ENCODE data around the gene USP16.
A peak's percentile ranks its signal among the peaks of the same experiment; 100 is the strongest.

The USP16 gene

GRCh38 chr21:29033301-29033700 lies 8.8 kb downstream of the USP16 start:
- no peak for DNase-seq (ENCODE audit: low read depth in 3 of 3)

- DNase-seq (ENCODE audit: low read depth in 3 of 3), result no peak
Measured at GRCh38 chr21:29033871-29034270, 9.4 kb downstream of the USP16 start.

- no peak for DNase-seq (ENCODE audit: low read depth in 3 of 3)
Measured at GRCh38 chr21:29034678-29035077, 10.2 kb downstream of the USP16 start.

- no peak for DNase-seq (ENCODE audit: low read depth in 3 of 3)
Measured at GRCh38 chr21:29052224-29052623, 27.8 kb downstream of the USP16 start.

GRCh38 chr21:29053011-29053553 lies 28.6 kb downstream of the USP16 start:
- DNase-seq (ENCODE audit: low read depth in 3 of 3), result no peak

- DNase-seq (ENCODE audit: low read depth in 3 of 3), result no peak
Measured at GRCh38 chr21:29053656-29054055, 29.2 kb downstream of the USP16 start.

- DNase-seq (ENCODE audit: low read depth in 3 of 3), result no peak
Measured at GRCh38 chr21:29055080-29055479, 30.6 kb downstream of the USP16 start.

GRCh38 chr21:29056005-29056404 lies 31.5 kb downstream of the USP16 start:
- no peak for DNase-seq (ENCODE audit: low read depth in 3 of 3)

- DNase-seq (ENCODE audit: low read depth in 3 of 3), result no peak
Measured at GRCh38 chr21:29056538-29057050, 32.1 kb downstream of the USP16 start.

GRCh38 chr21:29064850-29065481 lies 40.5 kb downstream of the USP16 start:
- DNase-seq (ENCODE audit: low read depth in 3 of 3), result no peak

- no peak for DNase-seq (ENCODE audit: low read depth in 3 of 3)
Measured at GRCh38 chr21:29072873-29073221, 48.4 kb downstream of the USP16 start.

GRCh38 chr21:29073222-29074006 lies 48.9 kb downstream of the USP16 start, which contains the start of gene CCT8:
Gene CCT8 (minus strand): TSS chr21:29073648. CDS start chr21:29073590, 58 bp downstream.
- DNase-seq (ENCODE audit: low read depth in 3 of 3), result peak; percentile 93 to 99 (median 97)

GRCh38 chr21:29074007-29074376 lies 49.5 kb downstream of the USP16 start:
- DNase-seq (ENCODE audit: low read depth in 3 of 3), result no peak

- no peak for DNase-seq (ENCODE audit: low read depth in 3 of 3)
Measured at GRCh38 chr21:29074783-29075182, 50.3 kb downstream of the USP16 start.

- DNase-seq (ENCODE audit: low read depth in 3 of 3), result no peak
Measured at GRCh38 chr21:29075706-29076466, 51.4 kb downstream of the USP16 start.

GRCh38 chr21:29076731-29077640 lies 52.5 kb downstream of the USP16 start:
- DNase-seq (ENCODE audit: low read depth in 3 of 3), result peak; percentile 25 to 53 (median 42)

GRCh38 chr21:29077651-29078090 lies 53.2 kb downstream of the USP16 start:
- DNase-seq (ENCODE audit: low read depth in 3 of 3), result no peak

GRCh38 chr21:29078869-29079767 lies 54.6 kb downstream of the USP16 start:
- no peak for DNase-seq (ENCODE audit: low read depth in 3 of 3)

- no peak for DNase-seq (ENCODE audit: low read depth in 3 of 3)
Measured at GRCh38 chr21:29080454-29080941, 56.0 kb downstream of the USP16 start.
